ENCODE measurements around the gene FAM171A1.

GRCh38 chr10:15336211-15336610 is 34.9 kb downstream of the FAM171A1 start:
- TF ChIP-seq POLR2A (IDR thresholded peaks at IDR 0.05) (no peak), CTCF (IDR thresholded peaks at IDR 0.05) (no peak)

Data from uterus (tissue), 2 donors.